ENCODE measurements around the gene PCDH12.

DNA sequence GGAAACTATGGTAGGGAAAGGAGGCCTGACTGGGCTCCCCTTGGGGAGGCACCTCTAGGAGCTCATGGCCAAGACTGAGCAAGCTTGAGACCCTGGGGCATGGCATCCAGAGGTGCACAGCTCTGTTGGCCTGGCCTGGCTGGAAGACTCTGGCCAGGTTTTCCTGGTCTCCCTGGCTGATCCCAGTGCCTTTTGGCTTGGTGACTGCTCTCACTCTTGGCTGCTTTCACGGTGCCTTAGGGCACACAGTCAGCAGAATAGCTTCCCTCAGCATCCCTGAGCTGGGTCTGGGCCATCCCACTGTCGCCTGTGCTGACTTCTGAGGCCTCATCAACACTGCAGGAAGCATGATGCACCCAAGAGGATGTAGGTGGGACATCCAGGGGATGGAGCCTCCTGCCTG, 47.7 kb downstream of the PCDH12 start:
- TF ChIP-seq POLR2A (IDR thresholded peaks at IDR 0.05; ENCODE audit: low read depth, low read length) (no peak), BHLHE40 (IDR thresholded peaks at IDR 0.05; ENCODE audit: borderline replicate concordance in 1 of 2, low read depth in 2 of 2, low read length in 1 of 2) (no peak)
- TF ChIP-seq, protein P1, sequence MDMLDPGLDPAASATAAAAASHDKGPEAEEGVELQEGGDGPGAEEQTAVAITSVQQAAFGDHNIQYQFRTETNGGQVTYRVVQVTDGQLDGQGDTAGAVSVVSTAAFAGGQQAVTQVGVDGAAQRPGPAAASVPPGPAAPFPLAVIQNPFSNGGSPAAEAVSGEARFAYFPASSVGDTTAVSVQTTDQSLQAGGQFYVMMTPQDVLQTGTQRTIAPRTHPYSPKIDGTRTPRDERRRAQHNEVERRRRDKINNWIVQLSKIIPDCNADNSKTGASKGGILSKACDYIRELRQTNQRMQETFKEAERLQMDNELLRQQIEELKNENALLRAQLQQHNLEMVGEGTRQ (IDR thresholded peaks at IDR 0.05; ENCODE audit: borderline replicate concordance, low read depth, low read length): no peak
